ENCODE measurements around the gene MLYCD. TPM values are rescaled to one million over a fixed set of nuclear protein-coding genes. Genes with fewer than 3 reads are reported as not detected.

The MLYCD gene
- total RNA-seq, 1 experiment from 2014 or later: 2.0 TPM

- BruUV-seq (replicated peaks): no TSS peak
Measured at GRCh38 chr16:83936581-83937165, 37.8 kb downstream of the MLYCD start.

GRCh38 chr16:83937267-83937666 lies 38.4 kb downstream of the MLYCD start:
- no peaks in the 10 kb centered on the region for H3K36me3 ChIP-seq (ENCODE audit: insufficient read depth, low read length, poor library complexity, severe bottlenecking)
- H3K4me1 ChIP-seq (ENCODE audit: insufficient read depth, low read length, poor library complexity, severe bottlenecking): no peaks in the 10 kb centered on the region
- H3K4me3 ChIP-seq (ENCODE audit: low read depth, low read length, poor library complexity, severe bottlenecking): no peak overlapping the region
- DNase-seq (ENCODE audit: low spot score): no peak
- ChIA-PET POLR2A (ENCODE audit: low non-redundant PET) (no interaction called here), CTCF (no interaction called here)
- no peak for TF ChIP-seq CTCF (conservative IDR thresholded peaks at IDR 0.05; ENCODE audit: low read depth, low read length)
- TF ChIP-seq EZH2 (IDR thresholded peaks at IDR 0.05; ENCODE audit: borderline replicate concordance, low read depth, low read length, poor library complexity, severe bottlenecking): no peak
- no peaks in the 10 kb centered on the region for H3K9me3 ChIP-seq (ENCODE audit: low read depth, low read length, poor library complexity, severe bottlenecking)
- intact Hi-C loops (cut with micrococcal nuclease; ENCODE audit: unreplicated experiment): no loop called here
- no TSS peak for BruUV-seq (replicated peaks)
- H3K27me3 ChIP-seq (replicated peaks; ENCODE audit: insufficient read depth, low read depth, low read length, poor library complexity): no peaks in the 10 kb centered on the region
- H3K27ac ChIP-seq (ENCODE audit: low read depth, low read length, poor library complexity, severe bottlenecking): no peak overlapping the region

More at GRCh38 chr16:83936581-83937165, 37.8 kb downstream of the MLYCD start:
- no peak for TF ChIP-seq CTCF (conservative IDR thresholded peaks at IDR 0.05; ENCODE audit: low read depth, low read length)
- TF ChIP-seq EZH2 (IDR thresholded peaks at IDR 0.05; ENCODE audit: borderline replicate concordance, low read depth, low read length, poor library complexity, severe bottlenecking): no peak
- no peak for DNase-seq (ENCODE audit: low spot score)
- Histone ChIP-seq H3K27ac (ENCODE audit: low read depth, low read length, poor library complexity, severe bottlenecking) (no peak overlapping the region), H3K27me3 (replicated peaks; ENCODE audit: insufficient read depth, low read depth, low read length, poor library complexity) (no peaks in the 10 kb centered on the region), H3K4me3 (ENCODE audit: low read depth, low read length, poor library complexity, severe bottlenecking) (no peak overlapping the region), H3K9me3 (ENCODE audit: low read depth, low read length, poor library complexity, severe bottlenecking) (no peaks in the 10 kb centered on the region), H3K36me3 (ENCODE audit: insufficient read depth, low read length, poor library complexity, severe bottlenecking) (no peaks in the 10 kb centered on the region), H3K4me1 (ENCODE audit: insufficient read depth, low read length, poor library complexity, severe bottlenecking) (no peaks in the 10 kb centered on the region)
- intact Hi-C loops (cut with micrococcal nuclease; ENCODE audit: unreplicated experiment): no loop called here
- ChIA-PET POLR2A (ENCODE audit: low non-redundant PET) (no interaction called here), CTCF (no interaction called here)

- H3K4me1 ChIP-seq (ENCODE audit: insufficient read depth, low read length, poor library complexity, severe bottlenecking): no peaks in the 10 kb centered on the region
- H3K4me3 ChIP-seq (ENCODE audit: low read depth, low read length, poor library complexity, severe bottlenecking): no peak overlapping the region
- TF ChIP-seq EZH2 (IDR thresholded peaks at IDR 0.05; ENCODE audit: borderline replicate concordance, low read depth, low read length, poor library complexity, severe bottlenecking): no peak
- TF ChIP-seq CTCF (conservative IDR thresholded peaks at IDR 0.05; ENCODE audit: low read depth, low read length): no peak
- H3K9me3 ChIP-seq (ENCODE audit: low read depth, low read length, poor library complexity, severe bottlenecking): no peaks in the 10 kb centered on the region
- ChIA-PET POLR2A (ENCODE audit: low non-redundant PET) (no interaction called here), CTCF (no interaction called here)
- H3K36me3 ChIP-seq (ENCODE audit: insufficient read depth, low read length, poor library complexity, severe bottlenecking): no peaks in the 10 kb centered on the region
- intact Hi-C loops (cut with micrococcal nuclease; ENCODE audit: unreplicated experiment): no loop called here
- BruUV-seq (replicated peaks): no TSS peak
- H3K27ac ChIP-seq (ENCODE audit: low read depth, low read length, poor library complexity, severe bottlenecking): no peak overlapping the region
- DNase-seq (ENCODE audit: low spot score): no peak
- H3K27me3 ChIP-seq (replicated peaks; ENCODE audit: insufficient read depth, low read depth, low read length, poor library complexity): no peaks in the 10 kb centered on the region
Measured at GRCh38 chr16:83937922-83938885, 39.3 kb downstream of the MLYCD start.

Data from A673 (cell line).